CD4-positive, alpha-beta T cell treated with Interleukin-15 for 1 hour (primary cell): ENCODE data around the gene GLIS1.

Source experiments
- DNase-seq: peaks from one replicate; pipeline ENCODE4 v3.0.0-alpha.2; 2020

The GLIS1 gene

DNA sequence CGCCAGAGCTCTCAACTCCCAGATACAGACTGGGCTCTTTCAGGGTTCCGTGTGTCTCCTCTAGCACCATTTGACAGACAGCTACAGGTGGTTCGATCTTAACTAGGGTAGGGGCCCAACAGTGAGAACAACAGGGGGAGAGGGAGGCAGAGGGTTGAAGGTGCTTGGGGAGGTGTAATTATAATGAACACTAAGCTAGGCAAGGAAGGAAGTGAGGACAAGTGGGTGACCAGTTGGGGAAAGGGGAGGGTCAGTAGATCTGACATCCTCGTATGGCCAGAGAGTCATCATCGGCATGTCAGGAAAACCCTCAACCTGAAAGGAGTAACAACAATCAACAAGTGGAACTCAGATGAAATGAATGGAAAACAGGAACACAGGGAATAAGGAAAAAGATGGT lies 22.8 kb downstream of the GLIS1 start:
- DNase-seq = no peak

DNA sequence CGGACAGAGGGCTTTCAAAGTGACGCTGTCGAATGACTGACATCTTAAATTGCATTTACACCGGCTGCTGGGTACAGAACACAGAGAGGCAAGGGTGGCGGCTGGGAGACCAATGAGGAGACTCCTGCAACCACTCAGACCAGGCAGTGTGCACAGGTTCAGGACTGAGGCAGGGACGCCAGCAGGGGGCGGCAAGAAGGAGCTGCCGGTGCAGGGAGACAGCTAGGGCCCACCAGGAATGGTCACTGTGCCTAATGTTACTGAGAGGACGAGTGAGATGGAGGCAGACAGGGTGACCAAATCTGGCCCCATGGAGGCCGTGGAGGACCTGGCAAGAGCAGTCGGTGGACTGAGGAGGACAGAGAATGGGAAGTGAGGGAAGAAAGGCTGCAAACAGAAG lies 23.5 kb downstream of the GLIS1 start:
- DNase-seq = no peak

DNA sequence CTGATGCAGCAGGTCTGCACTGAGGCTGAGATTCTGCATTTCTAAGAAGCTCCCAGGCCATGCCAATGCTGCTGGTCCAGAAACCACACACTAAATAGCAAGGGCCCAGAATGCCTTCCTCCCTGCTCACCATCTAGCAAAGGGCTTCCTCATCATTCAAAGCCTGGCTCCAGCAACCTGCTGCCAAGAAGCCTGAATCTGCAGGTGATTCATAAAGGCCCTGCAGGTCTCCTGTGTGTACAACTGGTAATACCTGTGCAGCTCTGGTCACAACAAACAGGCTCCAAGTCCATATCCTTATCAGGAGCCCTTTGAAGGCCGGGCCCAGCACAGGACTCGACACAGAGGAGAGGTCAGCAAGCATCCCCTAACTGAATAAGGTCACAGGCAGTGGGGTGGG lies 26.7 kb downstream of the GLIS1 start:
- no peak for DNase-seq

DNA sequence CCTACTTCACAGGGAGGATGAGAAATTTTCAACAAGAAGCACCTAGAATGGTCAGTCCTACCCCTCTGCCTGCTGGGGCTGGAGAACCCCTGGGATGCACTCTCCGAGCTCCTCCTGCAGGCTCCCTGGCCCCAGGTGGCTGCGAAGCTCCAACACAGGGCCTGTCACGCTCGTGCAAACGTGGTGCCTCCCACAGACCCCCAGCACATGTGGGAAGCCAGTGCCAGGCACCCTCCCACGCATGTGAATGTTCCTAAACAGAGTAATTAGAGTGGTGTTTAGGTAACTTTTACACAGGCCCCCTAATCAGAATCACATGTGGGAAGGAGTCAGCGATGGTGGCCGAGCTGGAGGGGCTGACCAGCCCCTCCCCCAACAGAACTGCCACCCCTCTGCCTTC lies 28.4 kb downstream of the GLIS1 start:
- DNase-seq = no peak

DNA sequence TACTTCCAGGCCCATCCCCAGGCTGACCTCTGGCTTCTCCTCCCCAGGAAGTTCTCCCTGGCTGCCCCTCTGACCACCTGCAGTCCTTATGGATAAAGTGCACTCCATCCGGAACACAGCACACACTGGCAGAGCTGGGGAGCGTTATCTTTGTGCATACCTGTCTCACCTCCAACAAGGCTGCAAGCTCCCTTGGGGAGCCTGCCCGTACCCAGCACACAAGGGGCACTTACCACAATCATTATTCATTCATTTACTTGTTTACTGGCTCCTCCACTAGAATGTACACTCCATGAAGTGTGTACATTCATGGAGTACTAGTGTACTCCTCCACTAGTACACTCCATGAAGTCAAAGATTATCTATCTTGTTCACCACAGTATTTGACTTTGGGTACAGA lies 30.3 kb downstream of the GLIS1 start:
- no peak for DNase-seq

DNA sequence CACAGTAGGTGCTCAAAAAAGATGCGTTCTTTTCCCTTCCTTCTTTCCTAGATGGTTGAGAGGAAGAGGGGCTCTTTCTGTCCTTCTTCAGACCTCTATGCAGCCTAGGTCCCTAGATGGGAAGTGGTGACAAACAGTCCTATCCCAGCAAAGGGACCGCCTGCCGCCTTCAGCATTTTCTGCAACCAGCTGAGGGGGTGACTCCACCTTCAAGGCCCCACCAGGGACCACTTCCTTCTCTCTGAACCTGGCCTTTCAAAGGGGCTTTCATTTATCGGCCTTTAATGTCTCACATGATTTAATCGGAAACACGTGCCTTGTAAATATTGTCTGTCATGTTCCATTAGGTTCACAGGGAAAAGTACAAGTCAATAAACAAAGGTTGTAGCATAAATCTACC lies 32.6 kb downstream of the GLIS1 start:
- no peak for DNase-seq

DNA sequence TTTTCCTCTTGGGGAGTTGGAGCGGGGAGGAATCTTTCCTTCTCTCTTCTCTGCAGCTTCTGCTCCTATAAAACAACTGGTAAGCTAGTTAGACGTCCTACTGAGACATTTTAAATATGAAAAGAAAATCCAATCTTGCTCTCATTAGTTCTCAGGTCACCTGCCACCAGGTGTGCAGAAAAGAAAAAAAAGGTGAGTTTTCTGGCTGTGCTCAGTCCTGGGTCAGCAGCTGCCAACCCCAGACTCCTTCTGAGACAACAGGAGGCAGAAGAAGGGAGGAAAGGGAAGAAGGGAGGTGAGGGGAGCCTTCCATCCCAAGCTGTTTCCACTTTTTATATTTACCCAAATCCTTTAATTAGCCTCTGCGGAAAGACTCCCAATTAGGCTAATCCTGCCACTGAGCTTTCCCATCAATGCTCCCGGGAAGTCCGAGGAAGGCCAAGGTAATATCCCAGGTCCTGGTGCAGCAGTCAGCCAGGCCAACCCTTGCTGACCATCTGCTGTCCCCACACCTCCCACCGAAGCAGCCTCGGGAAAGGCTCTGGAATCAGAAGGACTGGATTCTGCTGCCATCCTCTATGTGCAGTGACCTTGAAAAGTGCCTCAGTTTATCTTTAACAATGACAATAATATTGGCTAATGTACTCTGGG lies 33.4 kb downstream of the GLIS1 start:
- DNase-seq = no peak

DNA sequence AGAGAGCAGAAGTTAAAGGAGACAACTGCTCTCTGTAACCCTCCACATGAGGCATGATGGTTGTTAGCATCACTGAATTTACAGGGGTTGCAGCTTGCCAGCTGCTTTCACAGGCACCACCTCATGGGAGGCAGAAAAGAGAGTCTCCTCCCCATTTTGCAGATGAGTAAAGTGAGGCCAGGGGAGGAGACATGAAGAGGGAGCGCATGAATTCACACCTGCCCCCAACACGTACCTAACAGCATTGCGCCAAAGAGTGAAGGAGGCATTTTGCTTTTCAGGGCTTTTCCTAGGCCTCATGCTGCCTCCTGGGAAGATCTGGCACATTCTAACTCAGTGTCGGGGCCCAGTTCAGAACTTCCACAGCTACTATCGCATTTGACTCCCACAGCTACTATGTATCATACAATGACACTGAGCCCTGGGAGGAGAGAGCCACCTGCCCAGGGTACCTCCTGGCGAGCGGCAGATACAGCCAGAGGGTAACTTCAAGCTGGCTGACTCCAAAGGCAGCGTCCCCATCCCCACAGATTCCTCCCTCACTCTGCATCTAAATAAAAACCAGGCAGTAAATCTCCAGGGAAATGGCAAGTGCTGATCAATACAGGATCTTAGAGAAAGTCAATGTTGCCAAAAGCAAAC lies 34.0 kb downstream of the GLIS1 start:
- DNase-seq = no peak

DNA sequence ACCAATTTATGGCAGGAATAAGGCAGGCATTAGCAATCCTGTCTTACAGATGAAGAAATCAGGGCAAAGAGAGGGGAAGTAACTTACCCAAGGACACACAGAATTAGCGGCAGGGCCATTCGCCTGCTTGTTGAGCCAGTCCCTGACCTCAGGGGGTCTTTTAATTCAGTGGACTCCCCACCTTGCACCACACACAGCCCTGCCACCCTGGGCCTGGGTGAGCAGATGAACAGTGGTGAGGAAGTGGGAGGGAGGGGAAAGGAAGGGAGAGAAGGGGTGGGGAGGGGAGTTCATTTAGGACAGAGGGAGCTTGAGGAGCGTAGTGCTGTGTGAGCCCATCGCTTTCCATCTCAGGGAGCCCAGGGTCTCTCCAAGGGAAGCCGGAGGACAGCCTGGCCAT lies 34.7 kb downstream of the GLIS1 start:
- no peak for DNase-seq

DNA sequence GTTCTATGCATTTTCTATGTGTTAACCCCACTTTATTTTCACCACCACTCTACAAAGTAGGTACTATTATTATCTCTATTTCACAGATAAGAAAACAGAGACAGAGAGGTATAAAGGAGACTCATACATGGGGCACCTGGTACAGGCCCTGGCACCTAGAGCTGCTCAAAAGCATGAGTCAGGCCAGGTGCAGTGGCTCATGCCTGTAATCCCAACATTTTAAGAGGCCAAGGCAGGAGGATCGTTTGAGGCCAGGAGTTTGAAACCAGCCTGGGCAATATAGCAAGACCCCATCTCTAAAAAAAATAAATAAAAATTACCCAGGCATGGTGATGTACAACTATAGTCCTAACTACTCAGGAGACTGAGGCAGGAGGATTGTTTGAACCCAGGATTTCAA lies 35.8 kb downstream of the GLIS1 start:
- DNase-seq = no peak

DNA sequence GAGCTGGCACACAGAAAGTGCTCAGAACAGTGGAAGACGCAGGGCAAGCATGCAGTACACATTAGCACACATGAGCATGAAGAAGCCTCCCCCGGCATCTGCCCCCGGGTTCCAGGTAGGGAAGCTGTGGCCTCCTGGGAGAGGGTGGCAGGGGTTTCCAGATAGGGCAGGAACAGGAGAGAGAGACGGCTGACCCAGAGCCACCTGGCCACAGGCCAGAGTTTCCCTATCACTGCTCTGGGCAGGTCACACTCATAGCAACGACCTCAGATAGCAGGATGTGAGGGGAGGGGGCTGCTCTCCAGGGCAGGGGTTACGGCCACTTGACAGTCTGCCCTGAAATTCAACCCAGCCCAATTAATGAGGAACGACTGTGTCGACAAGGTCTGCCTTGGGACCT lies 36.6 kb downstream of the GLIS1 start:
- DNase-seq = no peak

DNA sequence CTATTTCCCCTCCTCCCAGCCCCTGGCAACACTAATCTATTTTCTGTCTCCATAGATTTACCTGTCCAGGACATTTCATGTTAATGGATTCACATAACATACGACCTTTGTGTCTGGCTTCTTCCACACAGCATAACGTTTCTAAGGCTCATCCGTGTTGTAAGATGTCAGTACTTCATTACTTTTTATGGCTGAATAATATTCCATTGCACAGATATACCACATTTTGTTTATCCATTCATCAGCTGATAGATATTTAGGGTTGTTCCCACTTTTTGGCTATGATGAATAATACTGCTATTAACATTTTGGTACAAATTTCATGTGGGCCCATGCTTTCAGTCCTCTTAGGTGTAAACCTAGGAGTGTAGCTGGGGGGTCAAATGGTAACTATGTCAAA lies 38.2 kb downstream of the GLIS1 start:
- DNase-seq = no peak

DNA sequence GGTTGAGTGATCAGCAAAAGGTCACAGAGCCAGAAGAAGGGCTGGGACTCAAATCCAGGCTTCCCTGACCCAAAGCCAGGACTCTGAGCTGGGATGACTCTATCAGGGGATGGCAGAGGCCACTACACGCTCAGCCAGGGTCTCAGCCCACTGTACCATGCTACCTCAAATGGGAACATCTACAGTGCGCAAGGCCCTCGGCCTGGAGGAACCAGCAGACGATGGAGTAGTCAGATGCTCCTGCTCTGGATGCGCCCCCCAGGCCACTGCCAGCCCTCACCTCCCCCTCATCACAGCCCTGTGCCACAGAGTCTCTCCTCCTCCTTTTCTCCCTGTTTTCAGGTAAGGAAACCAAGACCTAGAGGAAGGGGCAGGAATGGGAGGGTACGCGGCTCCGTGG lies 39.0 kb downstream of the GLIS1 start:
- no peak for DNase-seq

DNA sequence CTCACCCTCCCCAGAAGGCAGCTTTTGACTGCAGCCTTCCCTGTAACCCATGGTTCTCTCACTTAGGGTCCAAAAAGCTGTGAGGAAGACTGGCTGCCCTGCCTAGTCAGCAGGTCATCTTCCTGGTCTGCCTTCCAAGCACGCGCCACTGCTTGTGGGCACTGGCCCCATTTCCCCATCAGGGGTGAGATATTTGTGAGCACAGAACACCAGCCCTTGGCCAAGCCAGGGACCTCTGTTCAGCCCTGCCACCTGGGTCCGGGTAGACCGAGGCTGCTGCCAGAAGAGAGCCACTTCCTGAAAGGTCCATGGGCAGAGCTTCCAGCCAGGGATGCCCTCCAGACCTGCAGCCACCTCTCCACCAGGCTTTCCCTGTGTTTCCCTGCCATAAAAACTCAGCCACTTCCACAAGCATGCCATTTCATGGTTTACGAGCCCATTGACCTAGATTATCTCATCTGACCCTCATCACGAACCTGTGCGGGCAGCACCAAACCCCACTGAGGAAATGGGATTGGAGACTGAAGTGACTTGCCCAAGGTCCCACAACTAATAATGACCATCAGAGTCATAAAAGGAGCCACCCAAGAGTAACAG lies 40.5 kb downstream of the GLIS1 start:
- no peak for DNase-seq

DNA sequence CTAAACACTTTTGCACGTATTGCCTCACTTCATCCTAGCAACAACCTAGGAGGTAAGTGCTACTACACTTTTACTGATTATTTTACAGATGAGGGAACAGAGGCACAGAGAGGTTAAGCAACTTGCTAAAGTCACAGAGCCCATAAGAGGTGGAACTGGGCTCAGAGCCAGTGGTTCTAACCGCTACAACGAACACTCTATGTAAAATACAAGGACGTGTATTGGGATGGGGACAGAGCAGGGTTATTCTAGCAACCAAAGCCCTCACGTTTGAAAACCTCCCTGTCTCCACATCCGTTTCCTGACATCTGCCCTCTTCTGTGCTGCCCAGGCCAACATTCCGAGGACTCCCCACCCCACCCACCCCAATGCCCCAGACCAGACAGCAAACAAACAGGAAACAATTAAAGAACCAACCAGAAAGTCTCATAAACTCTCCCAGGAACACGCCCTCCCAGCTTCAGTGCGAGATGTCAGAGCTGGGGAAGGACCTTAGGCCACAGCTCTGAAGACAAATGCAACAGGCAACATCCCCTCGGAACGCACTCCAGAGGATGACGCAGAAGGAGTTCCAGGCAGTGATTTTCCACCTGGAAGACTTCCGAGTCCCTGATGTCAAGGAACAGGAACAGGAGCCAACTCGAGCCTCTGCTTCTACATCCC lies 41.1 kb downstream of the GLIS1 start:
- no peak for DNase-seq

DNA sequence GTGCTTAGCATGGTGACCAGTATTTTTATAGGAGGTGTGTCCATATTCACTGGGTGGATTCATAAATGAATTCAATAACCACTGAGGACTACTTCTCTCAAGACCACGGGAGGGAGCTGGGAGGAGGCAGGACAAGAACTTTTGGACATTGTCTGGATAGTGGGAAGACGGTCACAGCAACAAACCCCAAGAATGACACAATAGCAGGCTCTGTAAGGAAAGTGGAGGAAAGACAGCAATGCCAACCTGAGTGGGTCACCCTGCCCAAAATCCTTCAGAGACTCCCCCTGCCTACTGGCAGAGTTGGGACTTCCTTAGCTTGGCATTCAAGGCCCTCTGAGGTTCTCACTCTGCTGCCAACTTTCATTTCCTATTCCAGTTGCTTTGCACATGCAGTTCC lies 42.0 kb downstream of the GLIS1 start:
- DNase-seq = no peak

DNA sequence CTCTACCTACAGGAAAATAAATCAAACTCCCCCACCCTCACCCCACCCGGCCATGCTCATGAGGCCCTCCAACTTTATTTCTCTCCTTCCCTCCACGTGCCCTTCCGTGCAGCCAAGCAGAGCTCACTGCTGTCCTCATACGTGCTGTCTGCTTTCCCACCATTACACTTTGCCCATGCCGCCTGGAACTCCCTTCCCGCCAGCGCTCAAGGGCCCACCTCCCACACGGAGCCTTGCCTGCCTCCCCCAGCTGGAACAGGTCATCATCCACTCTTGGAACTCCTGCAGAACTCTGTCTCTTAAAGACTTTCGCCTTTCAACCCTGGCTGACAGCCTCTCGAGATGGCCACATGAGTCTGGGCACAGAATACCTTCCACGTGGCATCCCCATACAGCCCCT lies 42.4 kb downstream of the GLIS1 start:
- no peak for DNase-seq

DNA sequence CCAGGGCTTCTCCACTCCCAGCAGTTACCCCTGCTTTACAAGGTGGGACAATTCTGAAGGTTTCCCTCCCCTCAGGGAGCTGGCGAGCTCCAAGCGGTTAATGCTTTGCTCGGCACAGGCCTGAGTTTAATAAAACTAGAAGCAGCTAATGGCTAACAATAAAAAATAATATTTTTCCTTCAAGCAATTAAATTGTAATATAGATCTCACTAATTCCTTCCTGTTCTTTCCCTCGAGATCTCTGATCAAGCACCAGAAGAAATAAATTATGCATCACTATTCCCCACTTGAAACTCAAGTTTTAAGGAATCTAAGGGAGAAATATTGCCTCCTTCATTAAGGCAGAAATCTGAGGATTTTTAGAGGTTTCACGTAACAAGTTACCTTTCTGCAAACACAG lies 42.9 kb downstream of the GLIS1 start:
- no peak for DNase-seq

DNA sequence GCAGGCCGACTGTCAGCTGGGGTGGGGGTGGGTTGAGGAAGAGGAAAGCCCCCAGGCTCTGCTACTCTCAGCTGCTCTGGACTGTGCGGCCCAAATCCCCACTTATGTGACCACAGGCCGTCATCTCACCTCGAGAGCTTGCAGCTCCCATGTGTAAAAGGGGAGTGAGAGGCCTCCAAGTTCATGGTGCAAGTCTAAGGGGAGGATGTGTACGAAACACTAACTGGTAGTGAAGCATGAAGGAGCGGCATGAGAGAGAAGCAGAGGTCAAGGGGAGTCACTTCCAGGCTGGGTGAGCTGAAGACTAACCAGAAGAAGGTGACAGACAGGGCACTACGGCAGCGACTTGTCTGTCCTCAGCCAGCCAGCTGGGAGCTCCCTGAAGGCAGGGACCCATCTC lies 43.8 kb downstream of the GLIS1 start:
- DNase-seq = no peak

DNA sequence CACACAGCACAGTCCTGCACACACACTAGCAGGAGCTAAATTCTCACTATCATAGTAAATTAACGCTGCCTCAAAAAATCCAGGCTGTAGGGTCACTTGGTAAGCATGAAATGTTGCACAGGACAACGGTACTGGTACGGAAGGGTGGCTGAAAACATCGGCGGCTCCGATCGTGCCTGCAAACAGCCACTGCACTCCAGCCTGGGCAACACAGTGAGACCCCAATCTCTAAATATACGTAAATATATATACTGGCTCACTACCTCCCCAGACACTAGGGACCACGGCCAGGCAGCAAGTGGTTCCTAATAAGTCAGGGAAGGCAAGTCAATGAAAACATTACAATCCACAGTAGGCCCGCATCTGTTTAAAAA lies 44.3 kb downstream of the GLIS1 start:
- no peak for DNase-seq

DNA sequence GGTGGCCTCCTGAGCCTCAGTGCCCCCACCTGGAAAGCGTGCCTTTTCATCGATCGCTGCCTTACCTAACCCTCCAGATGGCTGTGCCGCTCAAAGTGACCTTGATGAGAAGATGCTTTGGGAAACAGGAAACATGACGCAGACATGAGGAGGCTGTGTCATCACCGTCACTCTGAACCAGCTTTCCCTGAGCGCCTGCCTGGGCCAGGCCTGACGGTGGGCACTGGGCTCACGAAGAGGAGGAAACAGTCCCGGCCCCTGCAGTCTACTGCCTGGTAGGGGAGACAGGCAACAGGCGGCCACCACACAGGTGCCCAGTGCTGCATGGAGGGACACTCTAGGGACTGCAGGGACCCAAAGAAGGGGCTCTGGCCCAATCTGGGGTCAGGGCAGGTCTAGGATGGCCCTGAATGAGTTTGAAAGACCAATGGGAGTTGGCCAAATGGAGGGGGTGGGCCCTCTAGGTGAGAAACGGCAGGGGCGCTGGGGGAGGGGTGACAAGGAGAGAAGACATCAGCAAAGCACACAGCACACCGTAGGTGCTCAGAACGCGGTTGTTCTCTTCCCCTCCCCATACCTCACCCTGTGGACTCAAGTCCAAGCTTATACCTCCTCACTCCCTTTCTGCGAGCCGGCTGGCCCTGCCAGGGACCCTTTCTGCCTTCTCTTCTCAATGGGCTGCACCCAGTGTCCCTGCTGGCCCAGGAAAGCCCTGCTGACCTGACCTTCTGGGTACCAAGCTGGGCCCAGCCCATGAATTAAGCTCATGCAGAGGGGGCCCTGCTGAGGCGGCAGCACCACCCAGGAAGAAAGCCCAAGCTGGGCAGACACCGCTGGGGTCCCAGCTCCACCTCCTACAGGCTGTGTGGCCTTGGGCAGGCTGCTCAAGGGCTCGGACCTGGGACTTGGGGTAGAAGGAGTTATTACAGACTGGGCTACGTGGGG lies 44.9 kb downstream of the GLIS1 start:
- DNase-seq = no peak

DNA sequence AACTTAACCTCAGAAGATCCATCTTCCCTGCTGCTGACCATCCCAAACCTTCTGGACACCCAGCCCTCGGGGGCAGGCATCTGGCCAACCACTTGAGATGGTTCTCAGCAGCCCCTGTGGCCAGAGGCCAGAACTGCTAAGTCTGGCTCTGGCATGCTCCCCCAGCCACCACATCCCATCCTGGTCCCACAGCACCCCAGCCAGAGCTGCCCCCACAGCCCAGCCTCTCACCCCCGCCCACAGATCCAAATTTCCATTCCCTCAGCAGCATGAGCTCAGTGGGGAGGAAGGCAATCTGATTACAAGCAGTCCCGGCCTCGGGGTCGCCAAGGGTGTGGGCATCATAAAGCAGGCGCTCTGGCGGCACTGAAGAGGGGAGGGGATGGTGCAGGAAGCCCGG lies 45.6 kb downstream of the GLIS1 start:
- DNase-seq = no peak

DNA sequence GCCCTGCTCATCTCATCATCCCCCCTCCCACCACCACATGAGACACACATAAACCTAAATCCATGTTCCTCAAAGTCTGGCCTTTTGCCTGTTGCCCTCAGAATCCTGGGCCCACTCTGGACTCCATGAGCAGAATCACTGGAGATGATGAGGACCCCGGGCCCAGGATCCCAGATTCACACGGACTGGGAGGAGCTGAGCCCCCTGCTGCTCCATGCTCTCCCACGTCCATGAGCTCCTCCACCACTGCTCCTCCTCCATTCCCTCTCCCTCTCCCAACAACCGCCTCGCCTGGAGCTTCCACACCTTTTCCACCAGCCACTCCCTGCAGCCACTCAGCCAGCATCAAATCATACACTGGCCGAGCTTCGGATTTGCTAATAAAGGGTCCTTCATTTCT lies 47.6 kb downstream of the GLIS1 start:
- DNase-seq = no peak
